Measurements from ENCODE around the gene AK3. TPM values are rescaled to one million over a fixed set of nuclear protein-coding genes. Genes with fewer than 3 reads are reported as not detected.

The AK3 gene
- total RNA-seq, 1 experiment from 2014 or later, result 55.6 TPM

- no peak for DNase-seq (ENCODE audit: low read depth)
Observed at GRCh38 chr9:4706971-4707622, 33.9 kb downstream of the AK3 start.

DNA sequence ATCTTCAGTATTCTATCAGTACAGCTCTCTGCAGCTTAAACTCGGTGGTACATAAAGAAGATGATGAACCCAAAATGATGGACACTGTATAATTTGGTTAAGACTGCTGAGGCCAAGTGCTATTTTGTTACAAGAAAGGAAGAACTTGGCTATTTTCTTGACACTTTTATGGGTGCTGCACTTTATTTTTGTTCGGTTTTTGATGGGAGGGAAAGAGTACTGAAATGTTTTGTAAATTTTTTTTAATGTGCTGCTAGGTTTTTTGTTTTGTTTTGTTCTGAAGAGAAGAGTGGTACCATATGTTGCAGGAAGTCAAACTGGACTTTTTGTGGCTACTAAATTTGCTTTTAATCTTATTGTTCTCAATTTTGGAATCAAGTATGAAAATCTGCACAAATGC lies 35.0 kb downstream of the AK3 start:
- DNase-seq (ENCODE audit: low read depth), result no peak

DNA sequence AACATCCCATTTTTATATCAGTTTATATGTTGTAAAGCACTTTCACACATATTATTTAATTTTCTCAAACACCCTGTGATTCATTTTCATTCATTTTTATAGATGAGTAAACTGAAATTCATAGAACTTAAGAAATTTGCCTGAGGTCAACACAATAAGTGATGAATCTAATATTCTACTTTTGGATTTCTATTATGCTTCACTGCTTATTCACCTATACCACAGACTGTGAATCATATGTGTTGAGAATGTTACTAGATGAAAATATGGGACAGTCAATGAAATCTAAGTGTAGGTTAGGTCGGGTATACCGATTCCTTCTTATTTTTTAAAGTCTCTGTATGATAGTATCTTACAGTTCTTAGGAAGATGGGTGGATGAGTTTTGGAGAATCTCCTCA lies 36.9 kb downstream of the AK3 start:
- no peak for DNase-seq (ENCODE audit: low read depth)

GRCh38 chr9:4701526-4701925 lies 39.5 kb downstream of the AK3 start:
- DNase-seq (ENCODE audit: low read depth), result no peak

DNA sequence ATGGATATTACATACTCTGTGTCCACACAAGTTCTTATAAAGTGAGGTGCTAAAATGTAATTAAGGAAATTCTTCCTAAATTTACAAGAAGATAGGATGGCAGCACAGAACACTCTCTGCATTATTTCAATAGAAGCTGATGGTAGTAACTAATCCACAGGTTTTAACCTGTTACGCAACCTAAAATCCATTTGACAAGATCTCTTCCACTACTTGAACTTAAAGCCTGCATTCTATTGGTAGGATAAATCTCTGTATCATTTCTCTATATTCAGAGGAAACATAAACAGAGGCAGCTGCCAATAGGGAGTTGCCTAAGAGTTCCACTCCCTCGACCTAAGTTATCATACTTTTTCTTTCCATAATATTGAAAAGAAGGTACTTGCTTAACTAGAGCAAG lies 40.1 kb downstream of the AK3 start:
- no peak for DNase-seq (ENCODE audit: low read depth)

DNA sequence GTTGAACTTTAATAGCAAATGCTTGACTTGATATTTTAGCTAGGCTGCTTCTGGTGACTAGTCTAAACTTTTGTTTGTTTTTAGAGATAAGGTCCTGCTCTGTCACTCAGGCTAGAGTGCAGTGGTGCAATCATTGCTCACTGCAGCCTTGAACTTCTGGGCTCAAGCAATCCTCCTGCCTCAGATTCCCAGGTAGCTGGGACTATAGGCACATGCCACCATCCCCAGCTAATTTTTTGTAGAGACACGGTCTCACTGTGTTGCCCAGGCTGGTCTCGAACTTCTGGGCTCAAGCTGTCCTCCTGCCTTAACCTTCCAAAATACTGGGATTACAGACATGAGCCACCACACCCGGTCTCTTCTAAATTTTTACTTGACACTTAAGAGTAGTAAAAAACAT lies 40.9 kb downstream of the AK3 start:
- no peak for DNase-seq (ENCODE audit: low read depth)

- DNase-seq (ENCODE audit: low read depth), result no peak
Observed at GRCh38 chr9:4691795-4692194, 49.2 kb downstream of the AK3 start.

GRCh38 chr9:4690144-4690543 lies 50.9 kb downstream of the AK3 start:
- no peak for DNase-seq (ENCODE audit: low read depth)

DNA sequence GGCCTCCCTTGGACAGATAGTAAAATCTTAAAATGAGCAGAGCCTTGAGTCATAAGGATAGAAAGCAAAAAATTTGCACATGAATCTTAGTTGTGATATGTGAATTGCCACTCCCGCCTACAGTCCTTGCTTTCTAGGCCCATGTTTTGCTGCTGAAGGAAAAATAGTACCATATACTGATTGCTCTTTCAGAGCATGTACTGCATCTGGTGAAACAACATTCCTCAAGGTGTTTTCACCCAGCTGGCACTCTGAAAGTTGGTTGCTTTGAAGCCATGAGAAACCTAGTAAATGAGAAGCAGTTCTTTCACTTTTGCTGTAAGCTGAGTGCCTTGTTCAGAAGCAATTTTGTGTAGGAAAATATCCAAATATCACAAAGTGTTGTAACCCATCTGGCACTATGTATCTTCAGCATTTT lies 51.3 kb downstream of the AK3 start:
- no peak for DNase-seq (ENCODE audit: low read depth)

DNA sequence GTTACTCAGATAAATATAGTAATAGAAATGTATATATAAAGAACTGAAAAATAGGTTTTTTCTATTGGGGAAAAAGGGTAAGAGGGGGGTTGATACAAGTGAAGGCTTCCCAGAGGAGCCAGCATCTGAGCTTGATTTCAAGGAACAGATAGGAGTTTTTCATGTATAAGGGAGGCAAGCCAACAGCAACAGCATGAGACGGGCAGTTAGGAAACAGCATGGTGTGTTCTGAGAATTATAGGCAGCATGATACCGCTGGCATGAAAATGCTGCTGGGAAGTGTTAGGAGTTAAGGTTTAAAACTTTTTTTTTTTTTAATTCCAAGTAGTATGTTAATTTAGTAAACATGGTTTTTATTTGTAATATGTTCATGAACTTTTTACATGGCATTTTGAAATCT lies 52.0 kb downstream of the AK3 start:
- DNase-seq (ENCODE audit: low read depth), result no peak

DNA sequence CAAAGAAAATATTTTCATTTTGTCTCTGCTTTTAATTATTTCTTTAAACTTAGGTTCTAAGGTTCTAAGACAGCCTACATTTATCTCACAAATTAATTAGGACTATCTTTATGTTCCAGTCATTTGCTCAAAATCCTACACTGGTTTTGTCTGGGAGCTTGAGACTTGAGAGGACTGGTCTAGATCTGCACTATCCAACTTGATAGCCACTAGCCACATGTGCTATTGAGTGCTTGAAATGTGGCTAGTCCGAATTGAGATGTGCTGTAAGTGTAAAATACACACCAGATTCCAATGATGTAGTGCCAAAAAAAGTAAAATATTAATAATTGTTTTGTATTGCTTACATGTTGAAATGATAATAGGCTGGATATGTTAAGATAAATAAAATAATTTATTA lies 54.4 kb downstream of the AK3 start:
- no peak for DNase-seq (ENCODE audit: low read depth)

DNA sequence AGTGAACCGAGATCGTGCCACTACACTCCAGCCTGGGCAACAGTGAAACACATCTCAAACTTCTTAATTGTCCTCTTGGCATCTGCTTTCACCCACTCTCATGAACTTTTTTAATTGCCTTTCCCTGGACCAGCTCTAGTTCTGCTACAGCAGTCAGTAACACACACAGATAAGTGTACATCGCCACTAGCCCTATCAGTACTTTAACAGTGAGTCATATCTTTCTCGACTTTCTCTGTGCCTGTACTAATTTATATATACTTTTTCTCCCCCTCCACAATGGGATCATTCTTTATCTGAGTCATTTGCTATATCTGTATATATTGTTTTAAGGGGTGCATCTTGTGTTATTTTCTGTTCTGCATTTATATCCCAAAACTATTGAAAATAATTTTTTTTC lies 54.9 kb downstream of the AK3 start:
- DNase-seq (ENCODE audit: low read depth), result no peak

DNA sequence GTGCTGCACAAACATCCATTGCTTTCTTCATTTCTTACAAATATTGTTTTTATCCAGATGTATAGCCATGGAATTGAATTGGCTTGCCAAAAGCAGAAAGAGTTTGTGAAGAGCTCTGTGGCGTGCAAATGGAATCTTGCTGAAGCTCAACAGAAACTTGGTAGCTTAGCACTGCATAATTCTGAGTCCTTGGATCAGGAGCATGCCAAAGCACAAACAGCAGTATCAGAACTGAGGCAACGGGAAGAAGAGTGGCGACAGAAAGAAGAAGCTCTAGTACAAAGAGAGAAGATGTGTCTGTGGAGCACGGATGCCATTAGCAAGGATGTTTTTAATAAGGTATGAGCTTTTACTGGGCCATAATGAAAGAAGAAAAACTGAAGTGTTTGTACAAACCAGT lies 56.2 kb downstream of the AK3 start:
- DNase-seq (ENCODE audit: low read depth), result no peak

DNA sequence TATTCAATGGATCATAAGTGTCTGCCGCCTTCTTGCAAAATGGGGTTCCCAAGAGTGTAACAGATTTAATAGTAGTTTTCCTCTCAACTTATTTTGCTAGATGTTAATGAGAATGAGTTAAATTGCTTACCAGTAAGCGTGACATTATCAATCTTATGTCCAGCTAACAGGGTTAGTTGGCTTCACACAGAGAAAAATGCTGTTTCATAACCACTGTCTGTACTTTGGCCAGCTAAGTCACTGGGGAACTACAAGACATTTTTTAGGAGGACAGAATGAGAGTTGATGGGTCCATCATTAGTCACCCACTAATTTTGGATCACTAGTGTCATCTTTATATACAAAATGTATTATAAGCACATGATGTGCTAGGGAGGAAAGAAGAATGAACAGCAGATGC lies 60.3 kb downstream of the AK3 start:
- peak; percentile 42 for DNase-seq (ENCODE audit: low read depth)

DNA sequence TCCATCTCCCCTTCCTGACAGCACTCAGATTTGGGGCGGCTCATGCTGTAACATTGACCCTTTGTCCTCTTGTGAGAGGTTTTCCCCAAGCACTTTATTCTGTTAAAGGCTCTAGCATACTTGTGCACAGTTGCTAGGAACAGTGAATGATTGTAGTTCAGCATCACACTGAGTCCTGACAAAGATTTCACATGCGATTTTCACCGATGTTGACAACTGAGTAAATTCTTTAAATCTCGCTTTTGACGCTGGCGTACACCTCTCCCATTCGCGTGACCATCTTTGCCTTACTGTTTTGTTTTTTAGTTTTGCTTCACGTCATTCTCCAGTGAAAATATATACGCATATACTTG lies 60.9 kb downstream of the AK3 start:
- DNase-seq (ENCODE audit: low read depth), result peak; percentile 33

- peak; percentile 95 for DNase-seq (ENCODE audit: low read depth)
Observed at GRCh38 chr9:4679268-4680172, 61.5 kb downstream of the AK3 start, which contains the start of gene CDC37L1. CDC37L1 (plus strand) TSS chr9:4679569; CDS start chr9:4679768, 199 bp downstream.

GRCh38 chr9:4678679-4679267 lies 62.2 kb downstream of the AK3 start:
- peak; percentile 40 for DNase-seq (ENCODE audit: low read depth)

GRCh38 chr9:4677392-4677791 lies 63.6 kb downstream of the AK3 start:
- no peak for DNase-seq (ENCODE audit: low read depth)

DNA sequence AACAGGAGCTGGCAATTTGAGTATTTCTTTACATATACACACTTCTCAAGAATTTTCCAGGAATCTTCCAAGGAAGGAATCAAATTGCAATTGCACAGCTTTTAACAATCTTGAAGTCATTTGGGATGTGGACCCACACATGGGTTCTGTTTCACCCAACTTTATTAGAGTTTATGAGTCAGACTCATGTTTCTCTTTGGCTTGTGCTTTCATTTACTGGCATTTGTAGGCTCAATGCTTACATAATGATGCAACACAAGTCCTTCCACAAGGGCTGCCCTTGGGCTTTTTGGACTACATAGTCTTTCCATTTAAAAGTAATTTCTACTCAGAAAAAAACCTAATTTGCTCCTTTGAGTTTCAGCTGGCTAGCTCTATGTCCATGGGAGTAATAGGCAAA lies 66.2 kb downstream of the AK3 start:
- peak; percentile 88 for DNase-seq (ENCODE audit: low read depth)

DNA sequence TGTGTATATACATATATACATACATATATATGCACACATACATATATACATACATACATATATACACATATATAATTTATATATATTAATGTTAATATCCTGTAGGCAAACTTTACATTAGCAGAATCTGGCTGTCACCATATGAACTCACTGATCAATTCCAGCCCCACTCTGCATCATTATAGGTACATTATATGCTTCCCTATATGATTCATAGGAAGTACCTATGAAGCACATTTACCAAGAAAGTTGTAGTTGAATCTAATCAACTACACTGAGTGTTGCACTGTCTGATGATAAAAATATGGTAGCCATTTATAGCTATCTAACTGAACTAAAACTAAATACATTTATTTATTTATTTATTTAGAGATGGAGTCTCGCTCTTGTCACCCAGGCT lies 69.3 kb downstream of the AK3 start:
- no peak for DNase-seq (ENCODE audit: low read depth)

DNA sequence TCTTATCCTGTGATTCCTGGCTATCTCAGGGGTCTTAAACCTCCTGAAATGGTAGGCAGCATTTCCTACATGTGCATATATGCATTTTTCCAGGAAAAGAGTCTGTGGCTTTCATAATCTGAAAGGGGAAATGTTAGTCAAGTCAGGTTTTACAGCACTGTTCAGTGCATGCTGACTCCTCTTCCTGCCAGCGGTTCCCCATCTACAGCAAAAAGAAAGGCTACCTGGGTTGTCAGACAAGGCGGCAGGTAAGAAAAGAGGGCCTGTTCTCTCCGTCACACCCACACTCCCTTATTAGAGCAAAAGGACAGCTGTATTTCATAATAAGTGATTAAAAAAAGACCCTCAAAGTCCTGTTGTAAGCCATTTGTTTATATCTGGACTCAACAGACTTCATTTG lies 70.4 kb downstream of the AK3 start:
- no peak for DNase-seq (ENCODE audit: low read depth)

GRCh38 chr9:4669890-4670289 lies 71.1 kb downstream of the AK3 start:
- no peak for DNase-seq (ENCODE audit: low read depth)

DNA sequence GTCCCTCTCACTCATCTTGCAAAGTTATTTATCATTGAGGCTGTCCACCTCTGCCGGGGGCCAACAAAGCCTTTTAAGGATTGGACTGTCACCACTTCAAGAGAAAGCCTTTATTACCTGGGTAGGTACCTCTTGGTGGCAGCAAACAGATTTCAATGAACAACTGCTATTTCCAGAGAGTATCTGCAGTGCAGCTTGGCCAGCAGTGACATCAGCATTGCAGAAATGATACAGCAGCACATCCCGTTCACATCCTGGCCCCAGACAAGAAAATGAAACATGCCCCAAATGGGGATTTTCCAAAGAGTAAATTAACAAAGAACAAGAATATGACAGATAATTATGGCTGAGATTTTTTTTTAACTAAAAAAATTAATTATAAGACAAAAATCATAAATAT lies 72.4 kb downstream of the AK3 start:
- no peak for DNase-seq (ENCODE audit: low read depth)
